Measurements from ENCODE around the gene HSP90AB1.

GRCh38 chr6:44230034-44230675 lies 16.7 kb upstream of the HSP90AB1 start:
- TF ChIP-seq CTCF (IDR thresholded peaks at IDR 0.05; ENCODE audit: low read depth, low read length, poor library complexity, severe bottlenecking) = no peak
- TF ChIP-seq EZH2phosphoT487 (IDR thresholded peaks at IDR 0.05; ENCODE audit: borderline replicate concordance, low read length) = no peak
